Mesodermal cell (in vitro differentiated cells): ENCODE results near the gene HINT2. TPM values are rescaled to one million over a fixed set of nuclear protein-coding genes. Genes with fewer than 3 reads are reported as not detected.

Source experiments
- H3K27ac ChIP-seq: 2 replicates; pipeline ENCODE4 v1.7.0; 2013; ENCODE audit warnings: mild to moderate bottlenecking, low read depth, low read length, moderate library complexity; ENCODE audit not compliant: severe bottlenecking
- H3K36me3 ChIP-seq: 2 replicates; pipeline ENCODE4 v1.7.1; 2013; ENCODE audit warnings: mild to moderate bottlenecking, low read length, moderate library complexity; ENCODE audit not compliant: control insufficient read depth, insufficient read depth
- H3K4me1 ChIP-seq: one replicate; pipeline ENCODE4 v1.7.1; 2013; ENCODE audit warnings: mild to moderate bottlenecking, low read length; ENCODE audit not compliant: insufficient read depth, control insufficient read depth, poor library complexity, severe bottlenecking
- H3K4me3 ChIP-seq: 2 replicates; pipeline ENCODE4 v1.7.0; 2013; ENCODE audit warnings: low read length, control low read depth, mild to moderate bottlenecking; ENCODE audit not compliant: insufficient read depth, poor library complexity, severe bottlenecking; ENCODE audit errors: extremely low read depth
- H3K9me3 ChIP-seq: 2 replicates; pipeline ENCODE4 v1.7.1; 2013; ENCODE audit warnings: mild to moderate bottlenecking, low read length, moderate library complexity; ENCODE audit not compliant: control insufficient read depth
- WGBS, 2 experiments: methylation state at CpG; one replicate each; pipeline ENCODE4 v1.1.5; 2013; ENCODE audit warnings: missing lambda C conversion rate in 2 of 2; ENCODE audit not compliant: insufficient coverage in 2 of 2; 5-methylcytosine and 5-hydroxymethylcytosine counted together
- polyA plus RNA-seq, 2 experiments: library from polyadenylated mRNA; stranded (reverse); fragments of 50-300 nt; gene quantifications; one replicate each; pipeline ENCODE4 v1.2.3, GENCODE V29; 2013

Gene HINT2
- polyA plus RNA-seq (2013, experiment 1 of 2) = 45.3 TPM
- polyA plus RNA-seq (2013, experiment 2 of 2) = 39.3 TPM

DNA sequence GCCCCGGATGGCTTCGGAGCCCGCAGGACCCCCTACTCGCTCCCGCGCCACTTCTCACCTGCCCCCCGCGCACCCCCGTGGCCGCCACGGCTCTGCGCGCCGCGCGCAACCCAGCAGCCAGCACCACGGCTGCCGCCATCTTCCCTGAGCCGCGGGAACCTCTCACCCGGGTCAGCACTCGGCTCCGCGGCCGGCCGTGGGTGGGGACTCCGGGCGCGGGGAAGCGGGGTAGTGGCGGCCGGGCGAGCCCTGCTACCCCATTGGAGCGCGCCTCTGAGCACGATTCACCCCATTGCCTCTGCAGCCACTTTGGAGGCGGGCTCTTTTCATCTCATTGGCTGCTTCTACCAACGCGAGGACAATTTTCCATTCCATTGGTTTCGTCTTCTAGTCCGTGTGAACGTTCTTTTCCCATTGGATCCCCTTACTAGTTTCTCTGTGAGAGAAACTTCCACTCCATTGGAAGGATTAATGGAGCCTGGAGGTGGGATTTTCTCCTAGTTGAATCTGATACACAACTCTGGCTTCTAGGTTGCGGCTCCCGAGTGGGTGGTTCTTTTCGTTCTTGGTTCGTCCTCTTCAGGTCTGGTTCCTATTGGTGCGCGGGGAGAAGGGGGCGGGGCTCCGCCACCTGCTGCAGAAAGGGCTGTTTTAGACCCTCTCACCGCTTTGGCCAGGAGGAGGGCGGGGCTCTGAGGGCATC lies at the start of gene HINT2:
Gene HINT2, minus strand, starts transcription at position 202 of the 703 bp plus-strand sequence. Its CDS starts 63 bp downstream, at position 139.
- WGBS, 2 experiments = 0% methylated on average over 44 to 48 of the region's 52 CpGs
- Histone ChIP-seq H3K9me3 (no peaks in the 10 kb centered on the region), H3K27ac (peak within 1 kb of the TSS; percentile 91), H3K4me1 (peaks cover 18% of the 10 kb centered on the region), H3K36me3 (peaks cover 3% of the 10 kb centered on the region), H3K4me3 (peak within 1 kb of the TSS; percentile 95)

DNA sequence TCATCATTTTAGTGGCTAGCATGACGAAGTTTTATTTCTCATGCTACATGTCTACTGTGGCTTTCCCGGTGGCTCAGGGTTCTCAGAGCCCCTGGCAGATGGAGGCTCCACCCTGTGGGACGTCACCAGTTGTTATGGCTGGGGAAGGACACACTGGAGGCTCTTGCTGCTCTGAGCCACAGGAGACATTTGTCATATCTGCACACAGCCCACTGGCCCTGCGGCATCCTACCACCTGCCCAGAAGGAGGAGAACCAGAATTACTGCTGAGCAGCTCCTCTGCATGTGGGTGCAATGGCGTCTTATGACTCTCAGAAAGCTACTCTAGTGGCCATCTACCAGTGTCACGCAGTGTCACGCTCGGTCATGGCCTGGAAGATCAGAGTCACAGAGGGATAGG lies 48.7 kb upstream of the HINT2 start:
- H3K36me3 ChIP-seq = no peaks in the 10 kb centered on the region
- no peak overlapping the region for H3K27ac ChIP-seq
- H3K9me3 ChIP-seq = no peaks in the 10 kb centered on the region
- H3K4me1 ChIP-seq = no peaks in the 10 kb centered on the region
- 75 to 77% methylated on average over 7 to 8 of the region's 8 CpGs for WGBS, 2 experiments
- no peak overlapping the region for H3K4me3 ChIP-seq

DNA sequence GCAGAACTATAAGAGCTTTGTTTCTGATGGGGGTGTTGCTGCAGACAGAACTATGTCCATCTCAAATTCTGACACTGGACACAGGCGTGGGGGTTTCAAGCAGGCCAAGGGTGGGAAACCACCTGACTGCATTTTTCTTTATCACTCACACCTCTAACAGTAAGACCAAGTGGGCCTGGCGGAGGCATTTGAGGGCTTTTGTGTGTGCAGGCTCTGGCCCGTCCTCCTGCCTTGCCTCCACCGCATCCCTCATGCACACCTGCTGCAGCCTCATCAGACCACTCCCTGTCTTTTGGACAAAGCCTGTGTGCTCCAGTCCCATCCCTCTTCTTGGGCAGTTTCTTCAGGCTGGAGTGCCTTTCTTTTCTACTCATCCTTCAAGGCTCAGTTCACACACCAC lies 47.5 kb upstream of the HINT2 start:
- 88 to 97% methylated on average over 4 of the region's 4 CpGs for WGBS, 2 experiments

DNA sequence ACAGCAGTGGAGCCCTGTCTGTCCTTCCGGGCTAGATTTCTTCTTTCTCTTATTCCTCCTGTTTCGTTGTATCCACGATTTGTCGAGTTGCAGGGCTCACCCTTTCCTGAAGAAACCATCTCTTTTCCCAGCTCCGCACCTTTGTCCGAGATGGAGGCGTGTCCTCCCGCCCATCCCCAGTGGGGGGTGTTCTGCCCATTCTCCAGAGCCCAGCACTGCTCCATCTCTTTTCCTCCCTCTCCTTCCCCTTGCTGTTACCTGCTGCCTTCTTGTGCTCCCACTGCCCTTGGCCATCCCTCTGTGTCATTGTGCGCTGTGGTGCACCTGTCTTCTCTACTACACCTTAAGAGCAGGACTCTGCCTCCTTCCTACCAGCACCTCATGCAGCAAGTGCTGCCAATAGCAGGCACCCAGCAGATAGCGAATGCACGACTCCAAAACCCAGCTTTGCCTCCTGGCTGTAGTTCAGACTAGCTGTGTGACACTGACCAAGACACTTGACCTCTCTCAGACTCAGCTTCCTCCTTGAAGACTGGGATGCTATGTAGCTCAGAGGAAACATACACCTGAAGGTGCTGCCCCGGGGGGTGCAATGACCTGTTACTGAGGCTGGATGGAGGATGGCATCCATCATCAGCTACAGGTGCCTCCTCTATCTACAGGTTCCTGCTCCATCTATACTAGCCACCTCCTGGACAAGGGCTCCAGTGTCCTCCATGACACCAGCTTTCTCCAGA lies 46.5 kb upstream of the HINT2 start:
- Histone ChIP-seq H3K27ac (no peak overlapping the region), H3K4me1 (no peaks in the 10 kb centered on the region), H3K9me3 (no peaks in the 10 kb centered on the region), H3K36me3 (no peaks in the 10 kb centered on the region), H3K4me3 (no peak overlapping the region)
- WGBS, 2 experiments = 67 to 81% methylated on average over 10 to 12 of the region's 12 CpGs

More for the DNA sequence above, 47.5 kb upstream of the HINT2 start:
- Histone ChIP-seq H3K9me3 (no peaks in the 10 kb centered on the region), H3K36me3 (no peaks in the 10 kb centered on the region), H3K27ac (no peak overlapping the region), H3K4me3 (no peak overlapping the region), H3K4me1 (no peaks in the 10 kb centered on the region)

DNA sequence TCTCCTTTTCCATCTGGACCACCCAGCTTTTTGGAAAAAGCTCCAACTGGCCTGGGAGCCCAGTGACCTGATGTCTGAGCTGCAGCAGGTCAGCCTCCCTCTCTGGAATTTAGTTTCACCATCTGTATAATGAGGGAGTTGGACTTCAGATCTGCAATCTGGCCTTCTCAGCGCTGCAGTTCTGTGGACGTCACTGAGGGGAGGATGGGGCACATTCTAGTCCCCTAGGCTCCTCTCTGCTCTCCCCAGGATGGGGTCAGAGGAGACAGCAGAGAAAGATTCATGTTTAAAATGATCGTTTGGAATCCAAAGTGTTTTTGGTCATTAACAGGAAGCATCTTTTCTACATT lies 45.1 kb upstream of the HINT2 start:
- H3K27ac ChIP-seq = no peak overlapping the region
- WGBS, 2 experiments = 67 to 85% methylated on average over 2 of the region's 3 CpGs
- H3K4me3 ChIP-seq = no peak overlapping the region
- no peaks in the 10 kb centered on the region for H3K9me3 ChIP-seq
- H3K4me1 ChIP-seq = no peaks in the 10 kb centered on the region
- H3K36me3 ChIP-seq = no peaks in the 10 kb centered on the region

DNA sequence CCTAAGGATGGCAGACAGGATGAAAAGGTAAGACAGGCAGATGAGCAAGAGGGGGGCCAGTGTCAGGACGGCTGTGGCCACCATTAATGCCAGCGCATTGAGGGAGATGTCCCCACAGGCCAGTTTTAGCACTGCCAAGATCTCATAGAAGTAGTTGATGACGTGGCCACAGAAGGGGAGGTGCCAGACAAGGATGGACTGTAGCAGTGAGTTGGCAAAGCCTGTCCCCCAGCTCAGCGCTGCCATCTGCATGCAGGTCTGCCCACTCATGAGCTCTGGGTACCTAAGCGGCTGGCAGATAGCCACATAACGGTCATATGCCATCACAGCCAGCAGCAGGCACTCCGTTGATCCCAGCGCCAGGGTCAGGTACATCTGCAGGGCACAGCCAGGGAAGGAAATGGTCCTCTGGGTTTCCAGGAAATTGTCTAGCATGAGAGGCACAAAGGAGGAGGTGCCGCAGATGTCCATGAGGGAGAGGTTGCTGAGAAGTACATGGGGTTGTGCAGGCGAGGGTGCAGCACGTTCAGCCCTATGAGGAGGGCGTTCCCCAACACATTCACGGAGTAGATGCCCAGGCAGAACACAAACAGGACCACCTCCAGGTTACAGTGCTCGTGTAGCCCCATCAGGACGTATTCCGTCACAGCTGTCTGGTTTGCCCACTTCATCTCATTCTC lies 44.6 kb upstream of the HINT2 start:
- no peaks in the 10 kb centered on the region for H3K36me3 ChIP-seq
- WGBS, 2 experiments = 91 to 92% methylated on average over 14 to 15 of the region's 16 CpGs
- H3K27ac ChIP-seq = no peak overlapping the region
- H3K4me3 ChIP-seq = no peak overlapping the region
- H3K4me1 ChIP-seq = no peaks in the 10 kb centered on the region
- H3K9me3 ChIP-seq = no peaks in the 10 kb centered on the region

DNA sequence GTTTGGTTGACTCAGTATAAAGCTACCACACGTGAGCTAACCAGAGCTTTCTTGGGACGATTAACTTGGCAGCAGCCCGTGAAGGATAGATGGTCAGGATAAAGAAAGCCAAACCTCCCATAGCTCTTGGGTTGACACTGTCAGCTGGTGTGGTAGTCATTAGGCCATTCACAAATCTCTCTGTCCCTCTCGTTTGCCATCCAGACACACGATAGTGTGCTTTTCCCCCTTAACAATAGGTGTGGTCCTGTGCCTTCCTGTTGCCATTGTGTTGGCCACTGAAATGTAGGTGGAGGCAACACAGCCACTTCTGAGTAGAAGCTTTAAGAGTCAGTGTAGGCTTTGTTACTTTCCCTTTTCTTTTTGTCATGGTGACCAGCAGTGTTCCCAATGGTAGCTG lies 43.6 kb upstream of the HINT2 start:
- H3K4me3 ChIP-seq = no peak overlapping the region
- no peaks in the 10 kb centered on the region for H3K36me3 ChIP-seq
- no peaks in the 10 kb centered on the region for H3K4me1 ChIP-seq
- H3K9me3 ChIP-seq = no peaks in the 10 kb centered on the region
- no peak overlapping the region for H3K27ac ChIP-seq
- WGBS, 2 experiments = 84 to 95% methylated on average over 5 of the region's 5 CpGs

DNA sequence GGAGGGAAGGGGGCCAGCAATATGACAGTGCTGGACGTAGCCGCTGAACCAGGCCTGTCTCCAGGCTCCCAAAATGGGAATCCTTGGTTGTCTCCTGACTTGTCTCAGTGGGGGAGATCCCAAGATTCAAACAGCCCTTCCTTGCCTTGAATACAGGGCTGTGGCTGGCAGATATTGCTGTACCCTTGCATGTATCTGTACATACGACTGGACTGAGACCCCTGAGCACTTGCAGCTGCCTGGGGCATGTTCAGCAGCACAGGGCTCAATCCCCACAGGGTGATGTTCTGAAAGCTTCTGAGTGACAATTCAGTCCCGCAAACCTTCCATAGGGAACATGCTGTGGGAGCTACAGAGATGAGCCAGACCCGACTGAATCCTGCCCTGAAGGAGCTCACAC lies 42.0 kb upstream of the HINT2 start:
- H3K27ac ChIP-seq = no peak overlapping the region
- H3K9me3 ChIP-seq = no peaks in the 10 kb centered on the region
- no peak overlapping the region for H3K4me3 ChIP-seq
- H3K4me1 ChIP-seq = no peaks in the 10 kb centered on the region
- 79 to 92% methylated on average over 5 of the region's 5 CpGs for WGBS, 2 experiments
- no peaks in the 10 kb centered on the region for H3K36me3 ChIP-seq

DNA sequence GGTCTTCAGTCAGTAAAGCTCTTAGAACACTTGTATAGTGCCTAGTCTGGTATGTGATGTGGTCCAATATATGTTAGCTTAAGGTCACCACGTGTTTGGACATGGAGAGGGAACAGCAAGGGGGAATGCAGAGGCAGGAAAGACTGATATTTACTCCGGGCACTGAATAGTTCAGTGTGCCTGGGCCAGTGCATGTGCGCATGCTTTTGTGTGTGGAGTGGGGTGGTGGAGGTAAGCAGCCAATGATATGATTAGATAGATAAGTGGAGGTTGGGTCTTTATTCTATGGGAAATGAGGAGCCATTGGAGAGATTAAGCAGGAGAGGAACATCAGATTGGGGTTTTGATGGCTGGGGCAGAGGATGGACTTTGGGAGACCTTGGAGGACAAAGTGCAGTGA lies 41.4 kb upstream of the HINT2 start:
- 79 to 82% methylated on average over 3 of the region's 3 CpGs for WGBS, 2 experiments
- Histone ChIP-seq H3K9me3 (no peaks in the 10 kb centered on the region), H3K4me1 (no peaks in the 10 kb centered on the region), H3K36me3 (no peaks in the 10 kb centered on the region), H3K27ac (no peak overlapping the region), H3K4me3 (no peak overlapping the region)

DNA sequence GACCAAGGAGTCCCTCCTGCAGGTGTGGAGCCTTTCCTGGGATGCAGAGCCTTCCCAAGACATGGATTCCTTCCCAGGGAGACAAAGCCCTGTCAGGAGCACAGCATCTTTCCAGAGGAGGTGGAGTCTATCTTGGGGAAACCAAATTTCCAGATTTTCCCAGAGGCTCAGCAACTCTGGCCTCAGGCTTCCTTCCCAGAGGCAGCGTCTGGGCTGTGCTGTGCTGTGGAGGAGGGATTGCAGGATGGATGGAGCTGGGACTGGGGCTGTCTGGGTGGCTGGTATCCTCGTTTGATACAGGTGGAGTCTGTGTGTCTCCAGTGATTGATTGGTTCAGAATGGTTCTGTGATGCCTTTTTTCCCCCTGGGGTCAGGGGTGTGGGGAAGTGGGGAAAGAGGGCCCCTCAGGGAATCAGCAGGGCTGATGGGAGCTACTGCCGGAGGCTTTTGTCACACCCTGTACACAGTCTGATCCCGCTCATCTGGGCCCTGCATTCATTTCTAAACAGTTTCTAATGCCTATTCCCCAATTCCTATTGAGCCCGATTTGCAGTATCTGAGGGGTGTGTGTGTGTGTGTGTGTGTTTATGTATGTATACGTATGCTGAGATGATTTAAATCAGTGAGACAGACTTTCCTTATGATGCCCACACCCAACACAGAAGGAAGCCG lies 39.4 kb upstream of the HINT2 start:
- Histone ChIP-seq H3K27ac (no peak overlapping the region), H3K36me3 (no peaks in the 10 kb centered on the region), H3K9me3 (no peaks in the 10 kb centered on the region), H3K4me3 (no peak overlapping the region), H3K4me1 (no peaks in the 10 kb centered on the region)
- WGBS, 2 experiments = 88 to 100% methylated on average over 1 to 2 of the region's 7 CpGs
